Gastrocnemius medialis (tissue), 4 donors: ENCODE measurements around the gene SSTR3. TPM values are rescaled to one million over a fixed set of nuclear protein-coding genes. Genes with fewer than 3 reads are reported as not detected.

Experiments used
- ATAC-seq, 2 donors: fragments of 150-250 bp; one replicate each; pipeline ENCODE4 v1.9.1; 2016
- DNase-seq, 2 donors: peaks; one replicate each; pipeline ENCODE4 v3.0.0-alpha.2; 2019
- H3K27ac ChIP-seq, 4 donors: fragments of 200-600 bp; sonication (generic); 1 replicate in 1 of 4; 2 replicates in 3 of 4; pipeline ENCODE4 v1.5.1; 2016 to 2018; ENCODE audit warnings: mild to moderate bottlenecking in 2 of 4, moderate library complexity in 1 of 4
- H3K27me3 ChIP-seq, 3 donors: fragments of 200-600 bp; sonication (generic) in 2 of 3; 1 replicate in 1 of 3; 2 replicates in 2 of 3; pipeline versions ENCODE4 v1.5.1 to v1.6.0; 2016 to 2019; ENCODE audit warnings: mild to moderate bottlenecking in 1 of 3, moderate library complexity in 1 of 3
- H3K36me3 ChIP-seq, 2 donors: fragments of 200-600 bp; sonication (generic) in 1 of 2; one replicate each; pipeline ENCODE4 v1.5.1; 2017 to 2018
- H3K4me1 ChIP-seq, 2 donors: fragments of 200-600 bp; sonication (generic) in 1 of 2; one replicate each; pipeline ENCODE4 v1.5.1; 2016 to 2017; ENCODE audit warnings: mild to moderate bottlenecking in 2 of 2
- H3K4me3 ChIP-seq, 4 donors: fragments of 200-600 bp; sonication (generic) in 3 of 4; 1 replicate in 1 of 4; 2 replicates in 3 of 4; pipeline ENCODE4 v1.5.1; 2016 to 2019; ENCODE audit warnings: mild to moderate bottlenecking in 2 of 4
- H3K9me3 ChIP-seq, 3 donors: fragments of 200-600 bp; sonication (generic) in 2 of 3; 1 replicate in 1 of 3; 2 replicates in 2 of 3; pipeline ENCODE4 v1.5.1; 2016 to 2019
- POLR2A ChIP-seq, 2 donors: fragments of 450-650 bp; IDR thresholded peaks; one replicate each; pipeline ENCODE4 v1.6.1; 2017; ENCODE audit warnings: antibody characterized with exemption in 2 of 2, mild to moderate bottlenecking in 2 of 2, moderate library complexity in 2 of 2
- in situ Hi-C, 4 donors: fragments of 200-750 bp; cut with MboI; loops; one replicate each; pipeline versions ENCODE4 v1.15.0 to v1.8.0; 2017; ENCODE audit warnings: low sequenced_read_pairs in 4 of 4
- intact Hi-C: fragments of 100-400 bp; cut with DNase I; formaldehyde crosslinking; loops from one replicate; pipeline ENCODE4 v1.15.1; 2023; ENCODE audit warnings: low total_unique reads
- total RNA-seq, 4 donors: library from RNA; depleted of rRNA; stranded (reverse); fragments of >200 nt; gene quantifications; one replicate each; pipeline versions ENCODE4 v1.1.0 to v1.2.3, GENCODE V29; 2016
- TF ChIP-seq, protein P1 (sequence below), 5 experiments: fragments of 450-650 bp in 3 of 5; fragments of 200-600 bp in 2 of 5; sonication (generic) in 2 of 5; IDR thresholded peaks in 4 of 5; conservative IDR thresholded peaks in 1 of 5; 1 replicate in 4 of 5; 2 replicates in 1 of 5; pipeline ENCODE4 v1.5.1; 2016 to 2019; ENCODE audit warnings: antibody characterized with exemption in 5 of 5, mild to moderate bottlenecking in 3 of 5, moderate library complexity in 3 of 5

Gene SSTR3
- total RNA-seq, 4 donors from 2014 or later = not detected

DNA sequence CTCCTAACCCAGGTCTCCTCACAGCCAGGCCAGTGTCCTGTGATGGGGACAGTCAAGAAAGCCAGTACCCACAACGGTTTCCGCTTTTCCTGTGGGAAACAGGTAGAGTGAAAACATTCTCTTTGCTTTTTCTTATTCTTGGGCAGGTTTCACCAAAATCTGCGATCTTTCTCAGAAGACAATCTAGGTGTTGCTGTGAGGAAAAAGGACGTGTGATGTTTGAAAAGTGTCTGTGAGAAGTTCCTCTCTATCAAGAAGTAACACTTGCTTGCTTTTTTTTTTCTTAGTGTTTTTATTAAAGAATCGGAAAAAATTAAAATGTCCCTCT lies 53.4 kb downstream of the SSTR3 start:
- no peak overlapping the region for H3K27ac ChIP-seq
- no peaks in the 10 kb centered on the region for H3K36me3 ChIP-seq
- no peaks in the 10 kb centered on the region for H3K4me1 ChIP-seq
- no peak overlapping the region for H3K4me3 ChIP-seq
- no peaks in the 10 kb centered on the region for H3K9me3 ChIP-seq
- in situ Hi-C loops = no loop called here
- intact Hi-C loops = no loop called here
- no peak for DNase-seq
- TF ChIP-seq POLR2A (IDR thresholded peaks at IDR 0.05) = no peak
- TF ChIP-seq, protein P1, sequence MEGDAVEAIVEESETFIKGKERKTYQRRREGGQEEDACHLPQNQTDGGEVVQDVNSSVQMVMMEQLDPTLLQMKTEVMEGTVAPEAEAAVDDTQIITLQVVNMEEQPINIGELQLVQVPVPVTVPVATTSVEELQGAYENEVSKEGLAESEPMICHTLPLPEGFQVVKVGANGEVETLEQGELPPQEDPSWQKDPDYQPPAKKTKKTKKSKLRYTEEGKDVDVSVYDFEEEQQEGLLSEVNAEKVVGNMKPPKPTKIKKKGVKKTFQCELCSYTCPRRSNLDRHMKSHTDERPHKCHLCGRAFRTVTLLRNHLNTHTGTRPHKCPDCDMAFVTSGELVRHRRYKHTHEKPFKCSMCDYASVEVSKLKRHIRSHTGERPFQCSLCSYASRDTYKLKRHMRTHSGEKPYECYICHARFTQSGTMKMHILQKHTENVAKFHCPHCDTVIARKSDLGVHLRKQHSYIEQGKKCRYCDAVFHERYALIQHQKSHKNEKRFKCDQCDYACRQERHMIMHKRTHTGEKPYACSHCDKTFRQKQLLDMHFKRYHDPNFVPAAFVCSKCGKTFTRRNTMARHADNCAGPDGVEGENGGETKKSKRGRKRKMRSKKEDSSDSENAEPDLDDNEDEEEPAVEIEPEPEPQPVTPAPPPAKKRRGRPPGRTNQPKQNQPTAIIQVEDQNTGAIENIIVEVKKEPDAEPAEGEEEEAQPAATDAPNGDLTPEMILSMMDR (IDR thresholded peaks at IDR 0.05 in 4 of 5, conservative IDR thresholded peaks at IDR 0.05 in 1 of 5) = no peak
- H3K27me3 ChIP-seq = peaks cover 0 to 16% (median 0%) of the 10 kb centered on the region in 3 donors
- ATAC-seq = no peak

DNA sequence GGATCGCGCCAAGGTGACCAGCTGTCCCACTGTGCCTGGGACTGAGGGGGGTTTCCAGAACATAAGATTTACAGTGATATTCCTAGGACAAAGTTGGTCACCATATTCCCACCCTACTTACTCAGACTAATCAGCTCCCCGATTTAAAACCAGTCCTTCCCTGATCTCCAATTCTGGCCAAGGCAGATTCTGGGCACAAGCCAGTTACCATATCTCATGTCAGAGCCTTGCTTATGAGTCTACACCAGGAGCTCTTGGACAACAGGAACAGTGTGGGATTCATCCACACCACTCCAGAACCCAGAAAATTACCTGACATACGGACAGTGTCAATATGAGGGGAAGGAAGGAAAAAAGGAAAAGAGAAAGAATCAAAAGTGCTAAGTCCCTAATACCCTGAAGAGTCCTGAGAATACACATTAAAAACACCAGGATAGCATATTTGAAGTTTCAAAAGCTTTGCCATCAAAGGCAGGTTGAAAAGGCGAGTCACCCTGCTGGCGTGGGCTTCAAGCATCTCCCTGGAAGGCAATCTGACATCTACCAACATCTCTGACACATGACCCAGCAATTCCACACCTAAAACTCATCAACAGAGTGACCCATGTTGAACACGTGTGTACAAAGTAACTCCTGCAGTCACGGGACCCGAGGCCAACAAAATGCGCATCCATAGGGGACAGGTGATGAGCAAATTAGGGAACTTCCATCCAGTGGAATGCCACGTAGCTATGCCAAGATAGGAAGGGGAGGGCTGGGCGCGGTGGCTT lies 54.6 kb downstream of the SSTR3 start:
- Histone ChIP-seq H3K27me3 (peaks cover 0 to 16% (median 0%) of the 10 kb centered on the region in 3 donors), H3K36me3 (no peaks in the 10 kb centered on the region), H3K4me3 (no peak overlapping the region), H3K27ac (no peak overlapping the region), H3K9me3 (no peaks in the 10 kb centered on the region), H3K4me1 (no peaks in the 10 kb centered on the region)
- TF ChIP-seq, protein P1 (IDR thresholded peaks at IDR 0.05 in 4 of 5, conservative IDR thresholded peaks at IDR 0.05 in 1 of 5) = no peak
- TF ChIP-seq POLR2A (IDR thresholded peaks at IDR 0.05) = no peak
- ATAC-seq = no peak
- intact Hi-C loops (no loop called here), in situ Hi-C loops (no loop called here)
- no peak for DNase-seq

DNA sequence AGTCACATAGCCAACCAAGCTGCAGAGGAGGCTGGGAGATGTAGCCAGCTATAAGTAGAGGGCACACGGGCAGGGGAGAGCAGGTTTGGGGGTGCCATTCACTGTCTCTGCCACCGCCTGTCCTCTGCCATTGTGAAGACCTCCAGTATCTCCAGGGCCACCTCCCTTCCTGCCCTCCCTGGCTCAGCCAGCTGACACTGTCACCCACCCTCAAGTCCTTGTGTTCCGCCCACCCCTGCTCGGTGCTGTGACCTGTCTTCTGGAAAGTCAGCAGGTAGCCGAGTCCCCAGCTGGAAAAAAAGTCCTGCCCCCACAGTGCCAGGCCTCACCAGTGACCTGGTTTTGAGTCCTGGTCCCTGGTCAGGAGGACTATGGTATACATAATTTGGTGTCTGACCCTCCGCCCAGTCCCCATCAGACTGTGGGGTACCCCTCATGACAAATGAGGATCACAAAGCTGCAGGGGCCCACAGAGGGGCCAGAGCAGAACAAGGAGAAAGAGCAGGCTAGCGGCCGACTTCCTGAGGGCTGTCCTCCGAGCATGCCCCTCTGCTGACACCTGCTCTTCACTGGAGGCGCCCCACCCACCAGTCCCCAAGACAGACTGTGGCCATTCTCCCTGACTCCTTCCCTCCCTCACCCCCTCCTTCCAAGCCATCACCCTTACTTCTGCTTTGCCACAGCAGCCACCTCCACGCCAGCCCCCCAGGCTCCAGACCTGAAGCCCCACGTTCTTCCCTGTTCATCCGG lies 55.4 kb downstream of the SSTR3 start:
- TF ChIP-seq POLR2A (IDR thresholded peaks at IDR 0.05) = no peak
- TF ChIP-seq, protein P1 (IDR thresholded peaks at IDR 0.05 in 4 of 5, conservative IDR thresholded peaks at IDR 0.05 in 1 of 5) = no peak
- no peaks in the 10 kb centered on the region for H3K4me1 ChIP-seq
- no peaks in the 10 kb centered on the region for H3K36me3 ChIP-seq
- in situ Hi-C loops (no loop called here), intact Hi-C loops (no loop called here)
- no peak overlapping the region for H3K27ac ChIP-seq
- peaks cover 0 to under 1% (median 0%) of the 10 kb centered on the region in 3 donors for H3K9me3 ChIP-seq
- no peak overlapping the region for H3K4me3 ChIP-seq
- peaks cover 0 to 18% (median 0%) of the 10 kb centered on the region in 3 donors for H3K27me3 ChIP-seq
- DNase-seq (no peak), ATAC-seq (no peak)

DNA sequence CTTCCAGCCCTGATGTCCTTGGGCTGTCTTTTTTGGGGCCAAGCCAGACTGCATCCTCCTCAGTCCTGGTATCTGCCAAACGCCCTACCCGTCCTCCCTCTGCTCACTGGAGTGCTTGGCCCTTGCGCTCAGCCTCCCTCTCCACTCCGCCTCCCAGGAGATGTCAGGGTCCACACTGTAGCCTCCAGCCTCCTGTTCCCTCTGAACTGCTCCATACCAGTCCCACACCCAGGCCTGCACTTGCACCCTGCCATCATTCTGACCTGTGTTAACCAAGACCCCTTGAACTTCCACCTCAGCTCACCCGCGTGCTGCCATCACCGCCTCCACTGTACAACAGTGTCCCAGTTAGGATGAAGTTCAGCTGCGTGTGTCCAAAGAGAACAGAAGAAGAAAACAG lies 56.3 kb downstream of the SSTR3 start:
- in situ Hi-C loops (no loop called here), intact Hi-C loops (no loop called here)
- no peak for DNase-seq
- ATAC-seq = no peak
- Histone ChIP-seq H3K36me3 (no peaks in the 10 kb centered on the region), H3K4me3 (no peak overlapping the region), H3K27me3 (peaks cover 0 to 11% (median 0%) of the 10 kb centered on the region in 3 donors), H3K9me3 (peaks cover 0 to 6% (median 0%) of the 10 kb centered on the region in 3 donors), H3K27ac (no peak overlapping the region), H3K4me1 (no peaks in the 10 kb centered on the region)
- TF ChIP-seq, protein P1 (IDR thresholded peaks at IDR 0.05 in 4 of 5, conservative IDR thresholded peaks at IDR 0.05 in 1 of 5) = no peak
- TF ChIP-seq POLR2A (IDR thresholded peaks at IDR 0.05) = no peak
